PFSK-1 (cell line): Measurements from ENCODE around the gene RIT1.

Experiments used
- FOXP2 ChIP-seq: optimal IDR thresholded peaks from 2 replicates; pipeline ENCODE3; 2011; ENCODE audit warnings: borderline replicate concordance, control low read depth, inconsistent platforms; ENCODE audit not compliant: insufficient read depth; ENCODE audit errors: extremely low read length, extremely low read depth
- POLR2AphosphoS5 ChIP-seq: IDR thresholded peaks from 2 replicates; pipeline ENCODE4 v1.6.1; 2012; ENCODE audit warnings: low read depth, mild to moderate bottlenecking, control low read depth, low read length, moderate library complexity
- SIN3A ChIP-seq: IDR thresholded peaks from 2 replicates; pipeline ENCODE4 v1.6.1; 2012; ENCODE audit warnings: mild to moderate bottlenecking, low read length, moderate library complexity, borderline replicate concordance; ENCODE audit not compliant: insufficient read depth
- TAF1 ChIP-seq: IDR thresholded peaks from 2 replicates; pipeline ENCODE4 v1.6.1; 2012; ENCODE audit warnings: low read length, control low read depth, borderline replicate concordance; ENCODE audit not compliant: insufficient read depth
- TF ChIP-seq, protein P1 (sequence below), 2 experiments: IDR thresholded peaks; 2 replicates each; pipeline versions ENCODE4 v1.6.1 to v1.8.0; 2011 to 2012; ENCODE audit warnings: low read depth in 2 of 2, low read length in 2 of 2, control low read depth in 1 of 2, inconsistent platforms in 1 of 2, mild to moderate bottlenecking in 1 of 2, moderate library complexity in 1 of 2; ENCODE audit not compliant: insufficient read depth in 1 of 2

Gene RIT1

GRCh38 chr1:155882766-155883165 is 28.4 kb downstream of the RIT1 start:
- TF ChIP-seq FOXP2 (no peak), POLR2AphosphoS5 (no peak), SIN3A (no peak)

DNA sequence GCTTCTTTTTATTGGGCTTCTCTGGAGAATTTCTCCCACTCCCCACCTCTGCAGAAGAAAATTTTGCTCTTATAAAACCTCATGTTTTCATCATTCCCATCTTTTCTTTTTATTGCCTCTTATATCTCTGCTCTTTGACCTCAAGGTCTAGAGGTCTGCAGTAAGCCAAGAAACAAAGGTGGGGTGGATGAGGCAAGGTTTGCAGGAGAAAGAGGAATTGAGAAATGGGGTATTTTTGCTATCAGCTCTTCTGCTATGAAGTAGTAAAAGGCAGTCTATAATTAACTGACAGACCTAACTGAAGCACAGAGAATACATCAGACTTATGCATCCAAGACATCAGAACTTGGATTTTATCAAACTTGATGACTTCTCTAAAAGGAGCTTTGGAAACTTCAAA is 28.9 kb downstream of the RIT1 start:
- TF ChIP-seq SIN3A (no peak), TAF1 (no peak)
- TF ChIP-seq, protein P1, sequence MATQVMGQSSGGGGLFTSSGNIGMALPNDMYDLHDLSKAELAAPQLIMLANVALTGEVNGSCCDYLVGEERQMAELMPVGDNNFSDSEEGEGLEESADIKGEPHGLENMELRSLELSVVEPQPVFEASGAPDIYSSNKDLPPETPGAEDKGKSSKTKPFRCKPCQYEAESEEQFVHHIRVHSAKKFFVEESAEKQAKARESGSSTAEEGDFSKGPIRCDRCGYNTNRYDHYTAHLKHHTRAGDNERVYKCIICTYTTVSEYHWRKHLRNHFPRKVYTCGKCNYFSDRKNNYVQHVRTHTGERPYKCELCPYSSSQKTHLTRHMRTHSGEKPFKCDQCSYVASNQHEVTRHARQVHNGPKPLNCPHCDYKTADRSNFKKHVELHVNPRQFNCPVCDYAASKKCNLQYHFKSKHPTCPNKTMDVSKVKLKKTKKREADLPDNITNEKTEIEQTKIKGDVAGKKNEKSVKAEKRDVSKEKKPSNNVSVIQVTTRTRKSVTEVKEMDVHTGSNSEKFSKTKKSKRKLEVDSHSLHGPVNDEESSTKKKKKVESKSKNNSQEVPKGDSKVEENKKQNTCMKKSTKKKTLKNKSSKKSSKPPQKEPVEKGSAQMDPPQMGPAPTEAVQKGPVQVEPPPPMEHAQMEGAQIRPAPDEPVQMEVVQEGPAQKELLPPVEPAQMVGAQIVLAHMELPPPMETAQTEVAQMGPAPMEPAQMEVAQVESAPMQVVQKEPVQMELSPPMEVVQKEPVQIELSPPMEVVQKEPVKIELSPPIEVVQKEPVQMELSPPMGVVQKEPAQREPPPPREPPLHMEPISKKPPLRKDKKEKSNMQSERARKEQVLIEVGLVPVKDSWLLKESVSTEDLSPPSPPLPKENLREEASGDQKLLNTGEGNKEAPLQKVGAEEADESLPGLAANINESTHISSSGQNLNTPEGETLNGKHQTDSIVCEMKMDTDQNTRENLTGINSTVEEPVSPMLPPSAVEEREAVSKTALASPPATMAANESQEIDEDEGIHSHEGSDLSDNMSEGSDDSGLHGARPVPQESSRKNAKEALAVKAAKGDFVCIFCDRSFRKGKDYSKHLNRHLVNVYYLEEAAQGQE (IDR thresholded peaks at IDR 0.05; ENCODE audit: insufficient read depth in 1 of 2, low read depth in 2 of 2, low read length in 2 of 2): no peak

- TF ChIP-seq TAF1: no peak
Measured at GRCh38 chr1:155880950-155881349, 30.2 kb downstream of the RIT1 start.

GRCh38 chr1:155880251-155880650 is 30.9 kb downstream of the RIT1 start:
- TF ChIP-seq SIN3A (no peak), POLR2AphosphoS5 (no peak), FOXP2 (no peak), TAF1 (no peak)
- TF ChIP-seq, protein P1 (IDR thresholded peaks at IDR 0.05; ENCODE audit: insufficient read depth in 1 of 2, low read depth in 2 of 2, low read length in 2 of 2): no peak

DNA sequence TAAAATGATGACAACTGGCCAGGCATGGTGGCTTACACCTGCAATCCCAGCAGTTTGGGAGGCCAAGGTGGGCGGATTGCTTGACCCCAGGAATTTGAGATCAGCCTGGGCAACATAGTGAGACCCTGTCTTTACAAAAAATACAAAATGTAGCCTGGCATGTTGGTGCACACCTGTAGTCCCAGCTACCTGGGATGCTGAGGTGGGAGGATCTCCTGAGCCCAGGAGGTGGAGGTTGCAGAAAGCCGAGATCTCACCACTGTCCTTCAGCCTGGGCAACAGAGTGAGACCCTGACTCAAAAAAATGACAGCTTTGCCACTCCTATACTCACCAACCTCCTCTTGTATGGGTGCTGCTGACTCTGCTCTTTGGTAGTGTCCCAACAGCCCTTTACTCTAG is 33.2 kb downstream of the RIT1 start:
- no peak for TF ChIP-seq TAF1
- TF ChIP-seq, protein P1 (IDR thresholded peaks at IDR 0.05; ENCODE audit: insufficient read depth in 1 of 2, low read depth in 2 of 2, low read length in 2 of 2): no peak
- no peak for TF ChIP-seq POLR2AphosphoS5
- no peak for TF ChIP-seq SIN3A
- TF ChIP-seq FOXP2: no peak

GRCh38 chr1:155873860-155874259 is 37.3 kb downstream of the RIT1 start:
- TF ChIP-seq SIN3A (no peak), TAF1 (no peak), FOXP2 (no peak), POLR2AphosphoS5 (no peak)
- TF ChIP-seq, protein P1 (IDR thresholded peaks at IDR 0.05; ENCODE audit: insufficient read depth in 1 of 2, low read depth in 2 of 2, low read length in 2 of 2): no peak
